ENCODE measurements around the gene PRH2.

The PRH2 gene

GRCh38 chr12:10891937-10892336 lies 37.1 kb upstream of the PRH2 start:
- Histone ChIP-seq H3K4me1 (ENCODE audit: low read length) (no peaks in the 10 kb centered on the region), H3K27ac (ENCODE audit: low read length) (no peak overlapping the region), H3K9me3 (replicated peaks; ENCODE audit: insufficient read depth, low read length) (no peaks in the 10 kb centered on the region)

DNA sequence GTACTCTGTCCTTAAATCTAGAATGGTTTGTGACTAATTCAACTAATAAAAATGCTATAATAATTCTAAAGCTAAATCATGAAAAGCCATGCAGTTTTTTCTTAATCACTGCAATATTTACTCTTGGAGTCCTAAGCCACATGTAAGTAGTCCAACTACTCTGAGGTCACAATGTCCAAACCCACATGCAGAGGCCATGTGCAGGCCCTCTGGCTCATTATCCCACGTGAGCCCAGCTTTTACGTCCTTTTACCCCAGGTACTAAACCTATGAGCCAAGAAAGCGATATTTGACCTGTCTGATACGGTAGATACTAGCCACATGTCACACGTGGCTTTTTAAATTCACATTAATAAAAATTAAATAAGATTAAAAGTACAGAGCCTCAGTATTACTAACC lies 32.2 kb upstream of the PRH2 start:
- no peak for DNase-seq
- no peaks in the 10 kb centered on the region for H4K20me1 ChIP-seq (ENCODE audit: insufficient read depth, low read length)
- no peaks in the 10 kb centered on the region for H3K36me3 ChIP-seq (replicated peaks; ENCODE audit: insufficient read depth, low read length)
- H3K9me2 ChIP-seq (replicated peaks; ENCODE audit: insufficient read depth, low read length) = no peaks in the 10 kb centered on the region
- no peaks in the 10 kb centered on the region for H3K4me1 ChIP-seq (ENCODE audit: low read length)
- no peak overlapping the region for H3K4me3 ChIP-seq (ENCODE audit: low read length)
- TF ChIP-seq CTCF (IDR thresholded peaks at IDR 0.05; ENCODE audit: low read length) (no peak), EZH2phosphoT487 (IDR thresholded peaks at IDR 0.05; ENCODE audit: low read length) (no peak), EZH2 (optimal IDR thresholded peaks at IDR 0.05; ENCODE audit: low read depth, low read length) (no peak)
- no peak overlapping the region for H3K27ac ChIP-seq (ENCODE audit: low read length)
- no peaks in the 10 kb centered on the region for H3K27me3 ChIP-seq (replicated peaks; ENCODE audit: insufficient read depth, low read length)
- H3F3A ChIP-seq (ENCODE audit: insufficient read depth, low read length) = no peaks in the 10 kb centered on the region
- no peak overlapping the region for H2AFZ ChIP-seq (ENCODE audit: low read length)
- no peaks in the 10 kb centered on the region for H3K79me2 ChIP-seq (ENCODE audit: low read length)
- H3K4me2 ChIP-seq (ENCODE audit: low read depth, low read length) = no peak overlapping the region
- no peak overlapping the region for H3K9ac ChIP-seq (ENCODE audit: low read length)
- no peaks in the 10 kb centered on the region for H3K9me3 ChIP-seq (replicated peaks; ENCODE audit: insufficient read depth, low read length)

More at GRCh38 chr12:10891937-10892336, 37.1 kb upstream of the PRH2 start:
- Histone ChIP-seq H3F3A (ENCODE audit: insufficient read depth, low read length) (no peaks in the 10 kb centered on the region), H2AFZ (ENCODE audit: low read length) (no peak overlapping the region), H3K9me2 (replicated peaks; ENCODE audit: insufficient read depth, low read length) (no peaks in the 10 kb centered on the region), H3K4me2 (ENCODE audit: low read depth, low read length) (no peak overlapping the region), H4K20me1 (ENCODE audit: insufficient read depth, low read length) (no peaks in the 10 kb centered on the region), H3K79me2 (ENCODE audit: low read length) (no peaks in the 10 kb centered on the region), H3K27me3 (replicated peaks; ENCODE audit: insufficient read depth, low read length) (no peaks in the 10 kb centered on the region), H3K36me3 (replicated peaks; ENCODE audit: insufficient read depth, low read length) (no peaks in the 10 kb centered on the region), H3K9ac (ENCODE audit: low read length) (no peak overlapping the region), H3K4me3 (ENCODE audit: low read length) (no peak overlapping the region)
- TF ChIP-seq CTCF (IDR thresholded peaks at IDR 0.05; ENCODE audit: low read length) = no peak
- TF ChIP-seq EZH2 (optimal IDR thresholded peaks at IDR 0.05; ENCODE audit: low read depth, low read length) = no peak
- no peak for TF ChIP-seq EZH2phosphoT487 (IDR thresholded peaks at IDR 0.05; ENCODE audit: low read length)
- no peak for DNase-seq

DNA sequence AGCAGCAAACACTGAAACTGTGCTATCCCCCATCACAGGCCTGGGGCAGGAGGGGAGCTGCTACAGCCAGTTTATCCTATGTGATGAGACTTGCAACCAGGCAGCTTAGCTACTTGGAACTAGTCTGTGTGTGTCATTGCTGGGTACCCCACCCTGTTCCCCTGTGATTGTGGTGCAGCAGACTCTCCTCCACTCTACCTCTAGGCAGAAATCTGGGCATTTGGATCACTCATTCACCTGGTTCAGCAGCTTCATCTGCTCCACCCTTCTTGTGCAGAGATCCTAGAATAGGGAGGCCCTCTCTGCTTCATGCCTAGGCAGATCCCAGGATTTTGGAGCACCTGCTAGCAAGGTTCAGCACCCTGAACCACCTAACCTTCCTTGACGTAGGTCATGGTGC lies 28.5 kb upstream of the PRH2 start:
- no peaks in the 10 kb centered on the region for H3K9me3 ChIP-seq (replicated peaks; ENCODE audit: insufficient read depth, low read length)
- no peak overlapping the region for H3K4me2 ChIP-seq (ENCODE audit: low read depth, low read length)
- H3K4me1 ChIP-seq (ENCODE audit: low read length) = no peaks in the 10 kb centered on the region
- H3K9ac ChIP-seq (ENCODE audit: low read length) = no peak overlapping the region
- TF ChIP-seq CTCF (IDR thresholded peaks at IDR 0.05; ENCODE audit: low read length) = no peak
- TF ChIP-seq EZH2phosphoT487 (IDR thresholded peaks at IDR 0.05; ENCODE audit: low read length) = no peak
- no peak for TF ChIP-seq EZH2 (optimal IDR thresholded peaks at IDR 0.05; ENCODE audit: low read depth, low read length)
- H2AFZ ChIP-seq (ENCODE audit: low read length) = no peak overlapping the region
- no peak overlapping the region for H3K27ac ChIP-seq (ENCODE audit: low read length)
- no peaks in the 10 kb centered on the region for H3K79me2 ChIP-seq (ENCODE audit: low read length)
- H3K9me2 ChIP-seq (replicated peaks; ENCODE audit: insufficient read depth, low read length) = no peaks in the 10 kb centered on the region
- H3K4me3 ChIP-seq (ENCODE audit: low read length) = no peak overlapping the region
- no peaks in the 10 kb centered on the region for H4K20me1 ChIP-seq (ENCODE audit: insufficient read depth, low read length)
- H3F3A ChIP-seq (ENCODE audit: insufficient read depth, low read length) = no peaks in the 10 kb centered on the region
- no peaks in the 10 kb centered on the region for H3K36me3 ChIP-seq (replicated peaks; ENCODE audit: insufficient read depth, low read length)
- DNase-seq = no peak
- H3K27me3 ChIP-seq (replicated peaks; ENCODE audit: insufficient read depth, low read length) = no peaks in the 10 kb centered on the region
